OCI-M1 (cell line): ENCODE measurements around the gene TICRR.

Source experiments
- DNase-seq: peaks from one replicate; lab custom pipeline; 2025; lab: John Stamatoyannopoulos, UW

Gene TICRR

GRCh38 chr15:89672221-89673164, 97.2 kb downstream of the TICRR start:
- DNase-seq: no peak

- peak; percentile 47 for DNase-seq
These were observed 97.9 kb downstream of the TICRR start for GRCh38 chr15:89673165-89673512.

GRCh38 chr15:89674526-89674925, 99.3 kb downstream of the TICRR start:
- DNase-seq: no peak

GRCh38 chr15:89675606-89676005, 100.3 kb downstream of the TICRR start:
- DNase-seq: no peak

- no peak for DNase-seq
These were observed 102.1 kb downstream of the TICRR start for GRCh38 chr15:89677381-89677780.
